ENCODE data around the gene SPATA19. TPM values are rescaled to one million over a fixed set of nuclear protein-coding genes. Genes with fewer than 3 reads are reported as not detected.

The SPATA19 gene
- total RNA-seq, 2 experiments from 2014 or later, result not detected

- intact Hi-C loops (cut with micrococcal nuclease; ENCODE audit: unreplicated experiment), result no loop called here
- CTCF ChIA-PET (ENCODE audit: unreplicated experiment), result no interaction called here
- TF ChIP-seq, protein P1, sequence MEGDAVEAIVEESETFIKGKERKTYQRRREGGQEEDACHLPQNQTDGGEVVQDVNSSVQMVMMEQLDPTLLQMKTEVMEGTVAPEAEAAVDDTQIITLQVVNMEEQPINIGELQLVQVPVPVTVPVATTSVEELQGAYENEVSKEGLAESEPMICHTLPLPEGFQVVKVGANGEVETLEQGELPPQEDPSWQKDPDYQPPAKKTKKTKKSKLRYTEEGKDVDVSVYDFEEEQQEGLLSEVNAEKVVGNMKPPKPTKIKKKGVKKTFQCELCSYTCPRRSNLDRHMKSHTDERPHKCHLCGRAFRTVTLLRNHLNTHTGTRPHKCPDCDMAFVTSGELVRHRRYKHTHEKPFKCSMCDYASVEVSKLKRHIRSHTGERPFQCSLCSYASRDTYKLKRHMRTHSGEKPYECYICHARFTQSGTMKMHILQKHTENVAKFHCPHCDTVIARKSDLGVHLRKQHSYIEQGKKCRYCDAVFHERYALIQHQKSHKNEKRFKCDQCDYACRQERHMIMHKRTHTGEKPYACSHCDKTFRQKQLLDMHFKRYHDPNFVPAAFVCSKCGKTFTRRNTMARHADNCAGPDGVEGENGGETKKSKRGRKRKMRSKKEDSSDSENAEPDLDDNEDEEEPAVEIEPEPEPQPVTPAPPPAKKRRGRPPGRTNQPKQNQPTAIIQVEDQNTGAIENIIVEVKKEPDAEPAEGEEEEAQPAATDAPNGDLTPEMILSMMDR (conservative IDR thresholded peaks at IDR 0.05; ENCODE audit: low read length), result no peak
- no peak for TF ChIP-seq EZH2phosphoT487 (IDR thresholded peaks at IDR 0.05; ENCODE audit: borderline replicate concordance, low read depth, low read length)
Measured at GRCh38 chr11:133826866-133827265, 18.4 kb downstream of the SPATA19 start.

DNA sequence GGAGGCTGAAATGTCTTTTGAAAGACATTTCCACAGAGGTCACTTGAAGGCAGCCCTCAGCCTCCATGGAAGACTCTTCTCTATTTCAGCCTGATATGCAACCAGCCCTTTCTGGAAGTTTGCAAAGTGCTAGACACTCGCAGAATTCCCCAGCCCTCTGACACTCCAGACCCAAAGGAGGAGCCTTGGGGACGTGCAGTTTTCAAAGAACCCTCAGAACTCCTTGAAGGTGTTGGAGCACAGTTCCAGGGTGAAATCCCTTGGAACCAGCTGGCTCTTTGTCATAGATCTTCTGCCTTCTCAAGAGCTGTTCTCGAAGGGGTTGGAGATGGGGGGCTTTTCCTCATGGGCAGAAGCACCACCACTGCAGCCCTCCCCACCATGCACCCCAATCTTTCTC lies 19.6 kb downstream of the SPATA19 start:
- H4K20me1 ChIP-seq (ENCODE audit: insufficient read depth, low read length), result no peaks in the 10 kb centered on the region
- no peak overlapping the region for H2AFZ ChIP-seq (ENCODE audit: low read length)
- TF ChIP-seq, protein P1 (conservative IDR thresholded peaks at IDR 0.05; ENCODE audit: low read length), result no peak
- TF ChIP-seq EZH2phosphoT487 (IDR thresholded peaks at IDR 0.05; ENCODE audit: borderline replicate concordance, low read depth, low read length), result no peak
- no peaks in the 10 kb centered on the region for H3K9me2 ChIP-seq (ENCODE audit: insufficient read depth, low read length)
- H3K36me3 ChIP-seq (ENCODE audit: insufficient read depth, low read length), result no peaks in the 10 kb centered on the region
- intact Hi-C loops (cut with micrococcal nuclease; ENCODE audit: unreplicated experiment), result no loop called here
- no peak overlapping the region for H3K27ac ChIP-seq (ENCODE audit: low read depth, low read length, poor library complexity, severe bottlenecking)
- H3K9me3 ChIP-seq (ENCODE audit: low read length), result no peaks in the 10 kb centered on the region
- no peak overlapping the region for H3K4me2 ChIP-seq (ENCODE audit: low read length)
- POLR2A ChIA-PET, result no interaction called here
- no TSS peak for BruUV-seq (replicated peaks)
- DNase-seq (ENCODE audit: low spot score), result no peak
- CTCF ChIA-PET (ENCODE audit: unreplicated experiment), result no interaction called here
- no peak overlapping the region for H3K4me3 ChIP-seq (ENCODE audit: low read depth, low read length, poor library complexity, severe bottlenecking)
- no peaks in the 10 kb centered on the region for H3K79me2 ChIP-seq (ENCODE audit: insufficient read depth, low read depth, low read length)
- H3K4me1 ChIP-seq (ENCODE audit: insufficient read depth, low read length, poor library complexity, severe bottlenecking), result no peaks in the 10 kb centered on the region

More at GRCh38 chr11:133826866-133827265, 18.4 kb downstream of the SPATA19 start:
- no peak overlapping the region for H3K4me2 ChIP-seq (ENCODE audit: low read length)
- POLR2A ChIA-PET, result no interaction called here
- H3K9me3 ChIP-seq (ENCODE audit: low read length), result no peaks in the 10 kb centered on the region
- H3K4me3 ChIP-seq (ENCODE audit: low read depth, low read length, poor library complexity, severe bottlenecking), result no peak overlapping the region
- no peak overlapping the region for H3K27ac ChIP-seq (ENCODE audit: low read depth, low read length, poor library complexity, severe bottlenecking)
- H3K36me3 ChIP-seq (ENCODE audit: insufficient read depth, low read length), result no peaks in the 10 kb centered on the region
- no peaks in the 10 kb centered on the region for H4K20me1 ChIP-seq (ENCODE audit: insufficient read depth, low read length)
- DNase-seq (ENCODE audit: low spot score), result no peak
- H3K9me2 ChIP-seq (ENCODE audit: insufficient read depth, low read length), result no peaks in the 10 kb centered on the region
- H3K79me2 ChIP-seq (ENCODE audit: insufficient read depth, low read depth, low read length), result no peaks in the 10 kb centered on the region
- H2AFZ ChIP-seq (ENCODE audit: low read length), result no peak overlapping the region
- H3K4me1 ChIP-seq (ENCODE audit: insufficient read depth, low read length, poor library complexity, severe bottlenecking), result no peaks in the 10 kb centered on the region
- BruUV-seq (replicated peaks), result no TSS peak

GRCh38 chr11:133825156-133825555 lies 20.2 kb downstream of the SPATA19 start:
- intact Hi-C loops (cut with micrococcal nuclease; ENCODE audit: unreplicated experiment), result no loop called here
- no peaks in the 10 kb centered on the region for H3K79me2 ChIP-seq (ENCODE audit: insufficient read depth, low read depth, low read length)
- no TSS peak for BruUV-seq (replicated peaks)
- H3K27ac ChIP-seq (ENCODE audit: low read depth, low read length, poor library complexity, severe bottlenecking), result no peak overlapping the region
- no peaks in the 10 kb centered on the region for H3K9me2 ChIP-seq (ENCODE audit: insufficient read depth, low read length)
- no peak for DNase-seq (ENCODE audit: low spot score)
- H3K4me3 ChIP-seq (ENCODE audit: low read depth, low read length, poor library complexity, severe bottlenecking), result no peak overlapping the region
- no peaks in the 10 kb centered on the region for H4K20me1 ChIP-seq (ENCODE audit: insufficient read depth, low read length)
- no peak overlapping the region for H2AFZ ChIP-seq (ENCODE audit: low read length)
- no peaks in the 10 kb centered on the region for H3K4me1 ChIP-seq (ENCODE audit: insufficient read depth, low read length, poor library complexity, severe bottlenecking)
- ChIA-PET CTCF (ENCODE audit: unreplicated experiment) (interaction anchor here (0.6 kb wide), 1 partner anchor 1136 kb away, joined by 6 read pairs; no protein-coding TSS in a partner anchor), POLR2A (no interaction called here)
- H3K4me2 ChIP-seq (ENCODE audit: low read length), result no peak overlapping the region
- no peaks in the 10 kb centered on the region for H3K9me3 ChIP-seq (ENCODE audit: low read length)
- H3K36me3 ChIP-seq (ENCODE audit: insufficient read depth, low read length), result no peaks in the 10 kb centered on the region
- TF ChIP-seq, protein P1 (conservative IDR thresholded peaks at IDR 0.05; ENCODE audit: low read length), result no peak
- no peak for TF ChIP-seq EZH2phosphoT487 (IDR thresholded peaks at IDR 0.05; ENCODE audit: borderline replicate concordance, low read depth, low read length)
